ENCODE results near the gene TLR6.
"Not testable (repeated sequence)": the region's sequence is repeated elsewhere in the genome, so short reads cannot be mapped to it uniquely, and the experiment has no call there.

TLR6 gene

DNA sequence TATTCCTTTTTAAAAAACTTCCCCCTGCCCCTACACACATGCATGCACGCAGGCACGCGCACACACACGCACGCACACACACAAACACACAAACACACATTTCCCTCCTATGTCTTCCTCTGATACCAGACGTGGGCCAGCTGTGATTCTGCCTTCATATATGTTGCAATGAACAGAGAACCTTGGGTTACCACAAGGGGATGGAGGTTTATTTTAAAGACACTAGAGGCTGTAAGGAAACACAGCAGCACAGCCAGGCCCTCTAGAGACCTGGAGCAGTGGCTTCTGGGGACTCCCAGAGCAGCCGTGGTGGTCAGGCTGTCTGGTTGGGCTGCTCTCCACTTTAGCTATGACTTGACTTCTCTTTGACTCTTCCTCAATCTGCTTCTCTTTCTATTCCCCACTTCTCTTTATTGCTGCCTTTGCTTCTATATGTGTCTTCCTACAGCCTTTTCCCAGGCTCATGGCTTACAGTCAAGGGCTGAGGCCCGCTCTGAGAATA lies 70.7 kb downstream of the TLR6 start:
- no peak for DNase-seq

DNA sequence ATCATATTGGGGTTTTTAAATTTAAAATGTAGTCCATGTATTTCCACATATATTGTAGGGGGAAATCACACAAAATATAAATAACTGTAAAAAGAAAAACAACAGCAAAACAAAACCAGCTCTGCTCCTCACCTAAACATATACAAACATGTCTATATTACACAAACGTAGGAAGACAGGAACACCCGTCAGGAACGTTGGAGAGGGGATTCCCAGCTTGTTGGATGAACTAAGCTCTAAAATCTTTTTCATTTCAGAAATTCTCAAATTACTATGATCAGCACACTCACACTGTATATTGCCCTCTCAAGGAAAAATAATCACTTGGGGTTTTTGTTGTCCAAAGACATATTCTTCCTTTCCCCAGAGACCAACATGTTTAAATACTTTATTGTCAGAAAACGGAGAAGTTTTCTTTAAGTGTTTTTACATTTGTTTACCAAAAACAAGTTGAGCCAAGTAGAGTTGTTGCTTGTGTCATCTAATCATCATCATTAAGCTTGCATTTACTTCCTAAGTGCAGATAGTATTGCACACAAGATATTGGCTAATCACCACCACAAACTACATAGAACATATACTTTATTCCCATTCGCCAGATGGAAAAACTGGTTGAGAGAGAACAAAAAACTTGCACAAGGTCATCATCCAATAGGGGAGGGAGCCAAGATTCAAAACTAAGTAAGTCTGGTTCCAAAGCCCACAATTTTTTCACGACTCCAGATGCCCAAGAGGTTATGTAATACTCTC lies 71.4 kb downstream of the TLR6 start:
- no peak for DNase-seq

DNA sequence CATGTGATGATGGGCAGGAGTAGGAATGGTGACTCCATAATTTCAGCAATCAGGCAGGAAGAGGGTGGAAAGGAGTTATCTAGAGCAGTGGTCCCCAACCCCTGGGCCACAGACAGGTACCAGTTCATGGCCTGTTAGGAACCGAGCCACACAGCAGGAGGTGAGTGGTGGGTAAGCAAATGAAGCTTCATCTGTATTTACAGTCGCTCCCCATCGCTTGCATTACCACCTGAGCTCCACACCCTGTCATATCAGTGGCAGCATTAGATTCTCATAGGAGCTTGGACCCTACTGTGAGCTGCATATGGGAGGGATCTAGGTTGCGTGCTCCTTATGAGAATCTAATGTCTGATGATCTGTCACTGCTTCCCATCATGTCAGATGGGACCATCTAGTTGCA lies 72.5 kb downstream of the TLR6 start:
- DNase-seq: no peak

DNA sequence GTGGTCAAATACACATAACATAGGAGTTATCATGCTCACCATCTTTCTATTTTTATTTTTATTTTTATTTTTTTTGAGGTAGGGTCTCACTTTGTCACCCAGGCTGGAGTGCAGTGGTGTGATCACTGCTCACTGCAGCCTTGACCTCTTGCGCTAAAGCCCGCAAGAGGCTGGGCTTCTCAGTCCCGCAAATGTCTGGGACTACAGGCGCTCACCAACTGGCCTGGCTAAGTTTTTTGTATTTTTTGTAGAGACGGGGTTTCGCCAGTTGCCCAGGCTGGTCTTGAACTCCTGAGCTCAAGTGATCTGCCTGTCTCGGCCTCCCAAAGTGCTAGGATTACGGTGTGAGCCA lies 73.5 kb downstream of the TLR6 start:
- DNase-seq: no peak

DNA sequence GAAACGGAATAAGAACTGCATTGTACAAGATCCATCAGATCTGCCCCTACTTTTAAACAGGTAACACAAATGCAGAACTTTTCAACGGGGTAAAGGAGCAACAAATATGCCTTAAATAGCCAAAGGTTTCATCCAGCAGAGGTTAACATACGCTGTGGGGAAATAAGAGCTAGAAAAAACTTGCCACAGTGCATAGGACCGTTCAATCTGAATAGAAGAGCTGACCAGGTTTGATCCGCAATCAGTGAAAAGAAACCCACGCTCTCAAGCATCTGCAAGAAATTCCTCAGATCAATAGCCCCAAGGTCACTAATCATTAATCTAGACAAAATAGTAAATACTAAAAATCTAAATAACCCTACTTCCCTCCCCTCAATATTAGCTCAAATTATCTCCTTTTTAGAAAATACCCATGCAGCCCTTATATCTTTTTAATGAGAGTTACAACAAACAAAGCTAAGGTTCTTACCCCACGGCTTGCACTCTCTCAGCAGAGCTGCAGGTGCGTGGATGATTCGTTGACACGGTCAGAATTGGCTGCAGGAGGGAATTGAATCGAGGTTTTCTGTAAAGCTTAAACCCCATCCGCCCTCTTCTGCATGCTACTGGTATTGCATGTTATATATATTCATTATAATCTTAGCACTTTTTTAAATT lies 74.0 kb downstream of the TLR6 start, which contains the start of gene TLR10:
Gene TLR10 (minus strand): TSS at position 539 of the 657 bp plus-strand sequence. CDS start 7,400 bp downstream, outside the sequence.
- peak; percentile 34 for DNase-seq

DNA sequence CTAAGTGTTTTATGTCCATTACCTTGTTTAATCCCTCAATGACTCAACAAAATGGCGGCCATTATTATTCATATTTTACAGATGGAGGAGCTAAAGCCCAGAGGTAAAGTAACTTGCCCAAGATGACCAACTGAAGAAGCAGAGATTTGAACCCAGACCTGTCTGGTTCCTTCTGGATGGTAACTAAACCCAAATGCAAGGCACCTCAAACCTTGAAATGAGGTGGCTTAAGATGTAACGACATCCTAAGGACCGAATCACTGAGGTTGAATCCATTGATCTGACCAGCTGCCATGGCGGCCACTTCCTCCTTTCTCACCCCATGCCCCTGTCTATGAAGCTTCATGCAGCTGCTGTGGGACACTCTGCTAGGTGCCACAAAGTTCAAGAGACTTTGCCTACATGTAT lies 74.8 kb downstream of the TLR6 start:
- DNase-seq: no peak

DNA sequence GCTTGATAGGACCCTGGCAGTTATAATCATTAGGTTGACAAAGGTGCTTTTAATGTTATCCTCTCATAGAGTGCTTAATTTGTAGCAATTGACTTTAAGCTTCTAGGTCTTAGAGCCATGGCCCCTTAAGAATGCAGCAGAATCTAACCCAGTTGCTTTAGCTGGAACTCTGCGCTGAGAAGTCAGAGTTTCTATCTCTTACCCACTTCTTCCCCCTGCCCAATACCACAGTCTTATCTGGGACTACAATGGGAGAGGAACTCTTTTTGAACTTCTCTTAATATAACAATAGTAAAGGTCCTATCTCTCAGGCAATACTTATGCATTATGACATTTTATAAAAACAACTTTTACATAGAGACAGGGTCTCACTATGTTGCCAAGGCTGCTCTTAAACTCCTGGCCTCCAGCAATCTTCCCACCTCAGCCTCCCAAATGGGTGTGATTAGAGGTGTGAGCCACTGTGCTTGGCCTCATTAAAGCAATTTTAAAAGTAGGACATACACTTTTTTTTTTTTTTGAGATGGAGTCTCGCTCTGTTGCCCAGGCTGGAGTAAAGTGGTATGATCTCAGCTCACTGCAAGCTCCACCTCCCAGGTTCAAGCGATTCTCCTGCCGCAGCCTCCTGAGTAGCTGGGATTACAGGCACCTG lies 75.7 kb downstream of the TLR6 start:
- no peak for DNase-seq

DNA sequence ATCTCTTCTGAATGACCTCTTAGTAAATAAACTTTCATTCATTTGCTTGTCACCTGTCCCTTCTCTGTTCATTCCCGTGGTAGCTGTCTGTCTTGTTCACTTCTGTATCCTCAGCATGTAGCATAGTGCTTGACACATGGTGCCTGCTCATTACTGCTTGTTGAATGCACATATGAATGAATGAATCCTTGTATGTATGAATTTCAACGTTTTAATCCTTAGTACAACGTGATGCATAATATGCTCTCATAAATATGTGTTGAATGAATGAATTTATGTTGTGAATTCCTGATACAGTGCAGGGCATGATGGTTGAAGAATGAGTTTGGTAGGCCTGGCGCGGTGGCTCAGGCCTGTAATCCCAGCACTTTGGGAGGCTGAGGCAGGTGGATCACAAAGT lies 76.8 kb downstream of the TLR6 start:
- no peak for DNase-seq

DNA sequence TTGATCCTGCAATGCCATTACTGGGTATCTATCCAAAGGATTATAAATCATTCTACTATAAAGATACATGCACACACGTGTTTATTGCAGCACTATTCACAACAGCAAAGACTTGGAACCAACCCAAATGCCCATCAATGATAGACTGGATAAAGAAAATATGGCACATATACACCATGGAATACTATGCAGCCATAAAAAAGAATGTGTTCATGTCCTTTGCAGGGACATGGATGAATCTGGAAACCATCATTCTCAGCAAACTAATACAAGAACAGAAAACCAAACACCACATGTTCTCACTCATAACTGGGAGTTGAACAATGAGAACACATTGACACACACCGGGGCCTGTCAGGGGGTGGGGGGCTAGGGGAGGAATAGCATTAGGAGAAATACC lies 78.7 kb downstream of the TLR6 start:
- DNase-seq: not testable (repeated sequence)

DNA sequence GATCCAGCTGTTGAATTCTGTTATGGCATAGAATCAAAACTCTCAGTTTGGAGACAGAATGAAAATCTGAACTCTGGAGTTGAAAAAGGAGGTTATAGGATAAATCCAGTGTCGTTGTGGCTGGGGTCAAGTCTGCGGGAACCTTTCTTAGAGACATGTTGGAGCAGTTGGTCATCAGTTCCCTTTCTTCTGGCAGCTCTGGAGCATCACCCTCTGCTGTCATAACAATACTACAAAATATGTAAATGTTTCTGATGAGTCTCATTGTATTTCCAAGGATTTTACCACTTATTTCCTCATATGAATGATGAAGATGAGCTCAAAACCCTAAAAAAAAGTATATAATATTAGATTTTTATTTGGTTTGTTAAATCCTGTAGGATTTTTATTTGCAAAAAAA lies 81.3 kb downstream of the TLR6 start:
- no peak for DNase-seq

DNA sequence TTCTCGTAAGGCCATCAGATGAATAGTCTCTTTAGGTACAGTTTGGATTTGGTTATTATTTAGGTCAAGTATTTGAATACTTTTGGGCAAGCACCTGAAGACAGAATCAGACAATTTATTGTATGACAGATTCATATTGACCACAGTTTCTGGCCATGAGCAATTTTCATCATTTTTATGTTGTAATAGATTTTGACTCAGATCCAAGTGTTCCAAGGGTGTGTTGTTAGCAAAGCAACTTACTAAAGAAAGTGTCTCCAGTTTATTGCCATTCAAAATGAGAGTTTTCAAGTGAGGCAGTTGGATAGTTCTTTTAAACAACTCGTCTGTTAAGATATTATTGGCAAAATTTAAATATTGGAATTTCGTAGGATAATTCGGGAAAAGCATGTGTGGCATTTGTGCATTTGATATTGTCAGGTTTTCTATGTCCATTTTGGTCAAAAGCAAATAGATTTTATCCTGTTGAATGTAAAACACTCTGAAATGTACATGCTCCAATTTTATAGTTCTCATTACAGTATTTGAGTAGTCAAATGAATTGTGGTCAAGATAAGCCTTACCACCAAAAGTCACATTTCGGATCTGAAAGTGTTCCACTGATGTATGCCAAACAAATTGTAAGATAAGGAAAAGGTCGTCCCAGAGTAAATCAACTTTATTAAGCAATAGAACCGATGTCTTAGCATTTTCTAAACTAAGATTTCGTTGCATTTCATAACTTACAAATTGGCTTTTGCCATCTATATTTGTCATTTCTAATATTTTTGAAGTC lies 82.2 kb downstream of the TLR6 start:
- no peak for DNase-seq

Data from fibroblast of skin of abdomen (primary cell).